ENCODE measurements around the gene SSBP1.

DNA sequence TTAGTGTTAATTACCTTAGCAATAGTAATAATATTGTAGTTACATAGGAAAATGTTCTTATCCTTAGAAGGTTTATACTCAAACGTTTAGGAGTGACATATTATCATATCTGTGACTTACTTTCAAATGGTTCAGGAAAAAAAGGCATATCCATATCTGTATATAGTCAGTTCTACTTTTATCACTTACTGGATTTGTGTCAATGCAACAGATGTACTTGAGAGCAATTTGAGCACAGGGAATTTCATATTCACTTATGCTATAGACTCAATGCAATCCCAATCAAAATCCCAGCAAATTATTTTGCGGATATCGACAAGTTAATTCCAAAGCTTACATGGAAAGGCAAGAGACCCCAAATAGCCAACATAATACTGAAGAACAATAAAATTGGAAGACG is 46.2 kb upstream of the SSBP1 start:
- TF ChIP-seq, protein P1, sequence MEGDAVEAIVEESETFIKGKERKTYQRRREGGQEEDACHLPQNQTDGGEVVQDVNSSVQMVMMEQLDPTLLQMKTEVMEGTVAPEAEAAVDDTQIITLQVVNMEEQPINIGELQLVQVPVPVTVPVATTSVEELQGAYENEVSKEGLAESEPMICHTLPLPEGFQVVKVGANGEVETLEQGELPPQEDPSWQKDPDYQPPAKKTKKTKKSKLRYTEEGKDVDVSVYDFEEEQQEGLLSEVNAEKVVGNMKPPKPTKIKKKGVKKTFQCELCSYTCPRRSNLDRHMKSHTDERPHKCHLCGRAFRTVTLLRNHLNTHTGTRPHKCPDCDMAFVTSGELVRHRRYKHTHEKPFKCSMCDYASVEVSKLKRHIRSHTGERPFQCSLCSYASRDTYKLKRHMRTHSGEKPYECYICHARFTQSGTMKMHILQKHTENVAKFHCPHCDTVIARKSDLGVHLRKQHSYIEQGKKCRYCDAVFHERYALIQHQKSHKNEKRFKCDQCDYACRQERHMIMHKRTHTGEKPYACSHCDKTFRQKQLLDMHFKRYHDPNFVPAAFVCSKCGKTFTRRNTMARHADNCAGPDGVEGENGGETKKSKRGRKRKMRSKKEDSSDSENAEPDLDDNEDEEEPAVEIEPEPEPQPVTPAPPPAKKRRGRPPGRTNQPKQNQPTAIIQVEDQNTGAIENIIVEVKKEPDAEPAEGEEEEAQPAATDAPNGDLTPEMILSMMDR (conservative IDR thresholded peaks at IDR 0.05; ENCODE audit: low read depth, low read length), result no peak
- no peak for TF ChIP-seq EZH2 (IDR thresholded peaks at IDR 0.05; ENCODE audit: low read length, unreplicated experiment)
